Measurements from ENCODE around the gene PRKCA. TPM values are rescaled to one million over a fixed set of nuclear protein-coding genes. Genes with fewer than 3 reads are reported as not detected.
"Not testable (repeated sequence)": the region's sequence is repeated elsewhere in the genome, so short reads cannot be mapped to it uniquely, and the experiment has no call there.

PRKCA gene
- total RNA-seq, 1 donor from 2014 or later, result 4.7 TPM

DNA sequence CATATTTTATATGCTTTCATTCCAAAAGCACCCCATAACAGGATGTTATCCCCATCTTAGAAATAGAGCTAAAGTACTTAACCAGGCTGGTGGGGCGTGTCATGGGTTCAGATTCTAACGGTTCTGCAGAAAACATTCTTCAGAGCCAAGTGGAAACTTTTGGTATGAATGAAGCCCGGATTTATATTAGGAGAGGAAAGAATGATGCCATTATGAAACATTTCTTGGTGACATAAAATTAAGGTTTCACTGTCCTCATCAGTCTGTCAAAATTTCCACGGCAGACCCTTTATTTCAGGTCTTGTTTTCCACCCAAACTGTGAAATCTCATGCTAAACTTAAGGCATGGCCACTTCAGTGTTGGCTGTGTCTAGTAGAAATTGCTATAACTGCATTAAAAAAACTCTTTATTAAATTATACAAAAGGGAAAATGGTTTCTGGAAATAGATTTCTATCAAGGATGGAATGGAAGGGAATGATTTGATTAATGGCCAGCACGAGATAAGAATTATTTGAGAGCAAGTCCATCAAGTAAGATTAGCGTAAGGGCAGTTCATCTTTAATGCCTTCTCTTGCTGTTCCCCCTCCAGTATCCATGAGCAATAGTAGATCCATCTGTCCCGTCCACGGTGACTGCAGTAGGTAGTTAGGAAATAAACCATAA is 11.7 kb downstream of the PRKCA start:
- FAIRE-seq, result no peak

GRCh38 chr17:66317629-66318028 is 15.2 kb downstream of the PRKCA start:
- no peaks in the 10 kb centered on the region for H3K27me3 ChIP-seq (ENCODE audit: control insufficient read depth, insufficient read depth, low read length)
- H3K4me3 ChIP-seq (ENCODE audit: low read depth, low read length), result no peak overlapping the region
- no peak for DNase-seq (ENCODE audit: low read depth)
- no peak for FAIRE-seq
- no peaks in the 10 kb centered on the region for H3K36me3 ChIP-seq (ENCODE audit: control insufficient read depth, insufficient read depth, low read length)
- TF ChIP-seq, protein P1, sequence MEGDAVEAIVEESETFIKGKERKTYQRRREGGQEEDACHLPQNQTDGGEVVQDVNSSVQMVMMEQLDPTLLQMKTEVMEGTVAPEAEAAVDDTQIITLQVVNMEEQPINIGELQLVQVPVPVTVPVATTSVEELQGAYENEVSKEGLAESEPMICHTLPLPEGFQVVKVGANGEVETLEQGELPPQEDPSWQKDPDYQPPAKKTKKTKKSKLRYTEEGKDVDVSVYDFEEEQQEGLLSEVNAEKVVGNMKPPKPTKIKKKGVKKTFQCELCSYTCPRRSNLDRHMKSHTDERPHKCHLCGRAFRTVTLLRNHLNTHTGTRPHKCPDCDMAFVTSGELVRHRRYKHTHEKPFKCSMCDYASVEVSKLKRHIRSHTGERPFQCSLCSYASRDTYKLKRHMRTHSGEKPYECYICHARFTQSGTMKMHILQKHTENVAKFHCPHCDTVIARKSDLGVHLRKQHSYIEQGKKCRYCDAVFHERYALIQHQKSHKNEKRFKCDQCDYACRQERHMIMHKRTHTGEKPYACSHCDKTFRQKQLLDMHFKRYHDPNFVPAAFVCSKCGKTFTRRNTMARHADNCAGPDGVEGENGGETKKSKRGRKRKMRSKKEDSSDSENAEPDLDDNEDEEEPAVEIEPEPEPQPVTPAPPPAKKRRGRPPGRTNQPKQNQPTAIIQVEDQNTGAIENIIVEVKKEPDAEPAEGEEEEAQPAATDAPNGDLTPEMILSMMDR (IDR thresholded peaks at IDR 0.05; ENCODE audit: insufficient read depth, low read length, severe bottlenecking), result no peak

More for the DNA sequence above, 11.7 kb downstream of the PRKCA start:
- TF ChIP-seq, protein P1 (IDR thresholded peaks at IDR 0.05; ENCODE audit: insufficient read depth, low read length, severe bottlenecking), result no peak
- no peak overlapping the region for H3K4me3 ChIP-seq (ENCODE audit: low read depth, low read length)
- DNase-seq (ENCODE audit: low read depth), result no peak
- peaks cover 2% of the 10 kb centered on the region for H3K36me3 ChIP-seq (ENCODE audit: control insufficient read depth, insufficient read depth, low read length)
- H3K27me3 ChIP-seq (ENCODE audit: control insufficient read depth, insufficient read depth, low read length), result no peaks in the 10 kb centered on the region

DNA sequence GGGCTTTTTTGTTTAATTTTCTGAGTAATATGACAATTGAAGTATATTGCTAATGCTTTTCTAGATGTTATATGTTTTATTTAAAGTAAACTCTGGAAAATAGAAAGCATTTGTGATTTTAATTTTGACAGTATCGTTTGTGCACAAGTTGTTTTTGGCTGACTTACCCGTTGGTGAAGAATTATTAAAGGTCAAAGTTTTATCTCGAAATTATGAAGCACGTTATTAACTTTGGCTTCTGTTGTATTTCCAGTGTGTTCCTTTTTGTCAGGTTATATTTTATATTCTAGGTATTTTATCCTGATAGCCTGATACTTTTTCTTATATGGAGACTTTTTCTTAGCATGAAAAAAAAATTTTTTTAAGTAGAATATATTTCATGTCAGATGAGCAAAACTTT is 16.8 kb downstream of the PRKCA start:
- FAIRE-seq, result no peak
- H3K27me3 ChIP-seq (ENCODE audit: control insufficient read depth, insufficient read depth, low read length), result no peaks in the 10 kb centered on the region

GRCh38 chr17:66322764-66323163 is 20.4 kb downstream of the PRKCA start:
- DNase-seq (ENCODE audit: low read depth), result no peak
- Histone ChIP-seq H3K36me3 (ENCODE audit: control insufficient read depth, insufficient read depth, low read length) (no peaks in the 10 kb centered on the region), H3K4me3 (ENCODE audit: low read depth, low read length) (no peak overlapping the region), H3K27me3 (ENCODE audit: control insufficient read depth, insufficient read depth, low read length) (no peaks in the 10 kb centered on the region)
- TF ChIP-seq, protein P1 (IDR thresholded peaks at IDR 0.05; ENCODE audit: insufficient read depth, low read length, severe bottlenecking), result no peak
- no peak for FAIRE-seq

More for the DNA sequence above, 16.8 kb downstream of the PRKCA start:
- DNase-seq (ENCODE audit: low read depth), result no peak
- Histone ChIP-seq H3K4me3 (ENCODE audit: low read depth, low read length) (no peak overlapping the region), H3K36me3 (ENCODE audit: control insufficient read depth, insufficient read depth, low read length) (no peaks in the 10 kb centered on the region)
- TF ChIP-seq, protein P1 (IDR thresholded peaks at IDR 0.05; ENCODE audit: insufficient read depth, low read length, severe bottlenecking), result no peak

GRCh38 chr17:66324381-66325004 is 22.1 kb downstream of the PRKCA start:
- FAIRE-seq; H3K27me3 ChIP-seq (ENCODE audit: control insufficient read depth, insufficient read depth, low read length); DNase-seq (ENCODE audit: low read depth); H3K36me3 ChIP-seq (ENCODE audit: control insufficient read depth, insufficient read depth, low read length); H3K4me3 ChIP-seq (ENCODE audit: low read depth, low read length): not testable (repeated sequence)

- DNase-seq (ENCODE audit: low read depth) (no peak), FAIRE-seq (no peak)
- Histone ChIP-seq H3K4me3 (ENCODE audit: low read depth, low read length) (no peak overlapping the region), H3K27me3 (ENCODE audit: control insufficient read depth, insufficient read depth, low read length) (no peaks in the 10 kb centered on the region), H3K36me3 (ENCODE audit: control insufficient read depth, insufficient read depth, low read length) (peaks cover 2% of the 10 kb centered on the region)
- TF ChIP-seq, protein P1 (IDR thresholded peaks at IDR 0.05; ENCODE audit: insufficient read depth, low read length, severe bottlenecking), result no peak
Measured at GRCh38 chr17:66326476-66327047, 24.1 kb downstream of the PRKCA start.
